ENCODE results near the gene NSMCE1.

The NSMCE1 gene

GRCh38 chr16:27228621-27229501 is 39.7 kb downstream of the NSMCE1 start:
- DNase-seq: no peak

DNA sequence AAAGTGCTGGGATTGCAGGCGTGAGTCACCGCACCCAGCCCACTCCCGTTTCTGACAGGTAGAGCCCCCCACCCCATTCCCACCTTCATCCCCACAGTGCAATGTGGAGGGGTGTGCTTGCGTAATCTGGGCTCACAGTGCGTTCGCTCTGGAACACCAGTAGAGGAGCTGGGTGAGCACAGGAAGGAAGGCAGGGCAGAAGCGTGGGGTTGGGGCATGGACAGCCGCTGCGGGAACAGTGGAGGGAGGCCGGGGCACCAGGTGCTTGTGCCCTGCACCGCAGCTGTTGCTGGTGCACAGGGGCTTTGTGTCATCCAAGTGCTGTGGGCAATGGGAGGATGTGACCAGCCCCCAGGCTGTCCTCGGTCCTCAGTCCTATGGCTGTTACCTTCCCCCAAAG is 40.5 kb downstream of the NSMCE1 start:
- no peak for DNase-seq

DNA sequence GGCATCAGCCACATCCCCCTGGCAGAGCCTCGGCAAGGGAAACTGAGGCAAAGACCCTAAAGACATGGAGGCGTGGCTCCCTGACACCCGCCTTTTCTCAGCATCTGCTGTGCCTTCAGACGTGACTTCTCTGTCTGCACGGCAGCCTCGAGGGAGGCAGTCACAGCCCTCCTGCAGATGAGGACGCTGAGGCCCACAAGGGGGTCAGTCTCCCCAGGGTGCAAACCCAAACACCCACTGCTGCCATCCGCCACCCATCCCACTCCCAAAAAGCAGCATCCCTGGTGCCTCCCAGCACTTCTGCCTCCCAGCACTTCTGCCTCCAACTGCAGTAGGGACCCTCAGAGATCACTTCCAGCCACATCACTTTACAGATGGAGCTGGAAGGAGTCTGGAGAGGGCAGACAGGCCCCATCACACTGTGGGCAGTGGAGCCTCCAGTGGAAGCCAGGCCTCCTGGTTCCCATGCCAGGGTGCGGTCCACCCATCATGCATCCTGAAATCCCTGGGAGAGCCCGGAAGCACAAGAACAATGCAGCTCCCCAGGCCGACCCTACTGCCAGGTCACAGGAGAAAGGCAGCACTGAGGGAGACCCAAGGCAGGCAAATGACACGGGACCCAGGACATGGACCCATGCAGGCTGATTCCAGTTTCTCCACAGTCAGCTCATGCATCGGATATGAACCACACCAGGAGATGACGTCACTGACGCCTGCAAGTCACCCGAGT is 41.4 kb downstream of the NSMCE1 start:
- DNase-seq: no peak

DNA sequence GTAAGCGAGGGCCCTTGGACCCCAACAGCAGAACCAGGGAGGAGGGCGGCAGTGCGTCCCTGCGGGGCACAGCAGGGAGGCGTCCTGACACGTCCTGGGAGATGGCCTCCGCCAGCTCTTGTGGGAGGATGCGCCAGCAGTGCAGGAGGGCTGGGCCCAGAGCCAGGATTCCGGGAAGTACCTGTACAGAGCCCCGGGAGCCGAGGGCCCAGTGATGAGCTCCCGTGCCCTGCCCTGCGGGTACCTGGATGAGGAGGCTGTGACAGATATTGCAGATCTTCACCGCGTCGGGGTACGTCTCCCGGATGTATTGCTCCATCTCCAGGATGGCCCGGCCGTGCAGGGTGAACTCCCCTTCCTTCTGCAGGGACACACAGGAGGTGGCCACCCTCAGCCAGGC is 42.1 kb downstream of the NSMCE1 start:
- DNase-seq: peak; percentile 82

GRCh38 chr16:27225536-27226360 is 42.8 kb downstream of the NSMCE1 start:
- DNase-seq: peak; percentile 79

GRCh38 chr16:27224741-27225300 is 43.8 kb downstream of the NSMCE1 start:
- DNase-seq: no peak

GRCh38 chr16:27224271-27224737 is 44.3 kb downstream of the NSMCE1 start:
- DNase-seq: no peak

GRCh38 chr16:27223701-27224100 is 44.9 kb downstream of the NSMCE1 start:
- DNase-seq: no peak

DNA sequence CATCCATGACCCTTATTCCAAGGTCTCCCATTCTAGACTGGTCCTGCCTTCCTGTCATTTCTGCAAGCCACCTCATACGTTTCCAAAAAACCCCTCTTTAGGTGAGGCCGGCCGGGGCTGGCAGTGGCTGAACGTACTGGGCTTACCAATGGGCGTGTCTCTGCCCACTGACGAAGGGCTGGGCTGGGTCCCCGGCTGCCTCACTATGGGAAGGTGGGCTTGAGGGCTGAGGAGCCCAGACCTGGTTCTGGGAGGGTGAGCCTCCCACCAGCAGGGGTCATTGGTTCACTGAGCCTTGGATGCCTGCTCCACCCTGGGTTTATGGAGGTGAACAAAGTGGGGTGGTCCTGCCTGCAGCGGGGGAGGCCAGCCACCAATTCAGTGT is 45.4 kb downstream of the NSMCE1 start:
- DNase-seq: no peak

DNA sequence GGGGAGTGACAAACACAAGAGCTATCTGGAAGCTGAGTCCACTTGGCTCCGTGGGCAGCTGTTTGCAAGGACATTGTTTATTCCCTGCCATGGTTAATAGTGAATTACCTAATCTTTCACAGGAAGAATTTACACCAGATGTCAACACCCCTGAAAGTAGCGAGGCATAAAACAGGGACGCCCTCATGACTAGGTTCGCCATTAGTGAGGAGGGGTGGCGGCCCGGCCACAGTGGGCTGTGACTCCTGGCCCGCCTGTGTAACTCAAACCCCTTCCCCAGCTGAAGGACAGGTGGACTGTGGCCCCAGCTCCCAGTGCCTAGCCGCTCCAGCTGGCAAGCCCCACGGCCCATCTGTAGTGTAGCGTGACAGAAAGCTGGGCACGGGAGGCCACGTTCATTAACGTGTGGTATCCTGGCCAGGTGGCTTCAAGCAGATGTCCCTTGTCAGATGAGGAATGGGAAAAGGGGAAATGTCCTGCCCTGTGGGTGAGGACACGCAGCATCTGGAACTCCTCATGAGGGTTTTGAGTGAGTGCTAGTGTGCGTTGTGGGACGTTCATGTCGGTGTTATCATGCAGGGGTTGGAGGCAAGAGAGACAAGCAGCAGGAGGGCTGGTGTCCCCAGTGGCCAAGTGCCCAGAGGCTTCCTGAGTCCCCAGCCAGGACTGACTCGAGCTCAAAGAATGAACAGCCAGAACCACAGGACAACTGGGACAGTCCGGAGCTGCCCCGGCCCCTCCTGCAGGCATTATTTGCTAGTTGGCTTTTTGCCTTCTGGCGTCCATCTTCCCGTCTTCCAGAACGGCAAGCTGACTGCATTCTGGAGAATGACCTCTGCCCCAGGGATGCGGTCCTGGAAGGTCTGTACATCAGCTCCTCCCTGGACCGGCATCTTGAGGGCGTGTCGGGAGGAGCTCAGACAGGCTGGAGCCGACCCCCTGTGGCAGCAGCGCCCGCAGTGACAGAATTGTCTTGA is 46.0 kb downstream of the NSMCE1 start:
- no peak for DNase-seq

GRCh38 chr16:27221576-27222248 is 46.9 kb downstream of the NSMCE1 start:
- DNase-seq: no peak

DNA sequence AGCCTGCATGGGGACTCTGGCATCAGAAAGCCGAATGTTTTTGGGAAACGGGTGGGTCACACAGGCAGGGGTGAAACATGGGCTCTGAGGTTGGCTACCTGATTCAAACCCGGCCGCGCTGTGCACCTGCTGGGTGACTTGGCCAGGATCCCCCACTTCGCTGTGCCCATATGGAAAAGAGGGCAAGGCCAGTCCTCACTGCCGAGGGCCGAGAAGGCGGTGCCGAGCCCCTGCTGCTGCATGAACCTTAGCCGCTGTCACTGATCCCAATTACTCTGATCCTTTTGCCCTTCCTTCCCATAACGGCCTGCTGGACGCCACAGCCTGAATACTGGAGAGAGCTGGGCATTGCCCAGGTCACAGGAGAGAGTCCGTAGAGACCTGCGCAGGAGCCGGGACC is 47.6 kb downstream of the NSMCE1 start:
- no peak for DNase-seq

GRCh38 chr16:27220527-27220926 is 48.0 kb downstream of the NSMCE1 start:
- no peak for DNase-seq

- DNase-seq: no peak
These were observed 48.5 kb downstream of the NSMCE1 start for GRCh38 chr16:27220120-27220519.

DNA sequence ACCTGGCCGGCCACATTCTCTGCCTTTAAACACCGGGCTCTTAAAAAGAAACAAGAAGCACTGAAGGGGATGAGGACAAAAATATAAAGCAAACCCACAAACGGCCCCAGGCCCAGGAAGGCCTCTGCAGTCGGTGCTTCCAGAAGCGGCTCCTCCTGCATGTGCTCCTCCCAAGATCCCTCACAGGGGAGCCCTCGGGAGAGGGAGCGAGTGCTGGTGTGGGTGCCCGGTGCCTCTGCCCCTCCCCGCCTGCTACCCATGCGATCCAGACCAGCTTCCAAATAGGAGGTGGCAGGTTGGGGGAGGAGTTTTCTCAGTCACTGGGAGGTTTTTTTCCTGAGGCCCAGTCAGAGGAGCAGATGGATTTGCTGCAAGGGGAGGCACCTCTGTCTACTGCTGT is 49.4 kb downstream of the NSMCE1 start:
- DNase-seq: no peak

DNA sequence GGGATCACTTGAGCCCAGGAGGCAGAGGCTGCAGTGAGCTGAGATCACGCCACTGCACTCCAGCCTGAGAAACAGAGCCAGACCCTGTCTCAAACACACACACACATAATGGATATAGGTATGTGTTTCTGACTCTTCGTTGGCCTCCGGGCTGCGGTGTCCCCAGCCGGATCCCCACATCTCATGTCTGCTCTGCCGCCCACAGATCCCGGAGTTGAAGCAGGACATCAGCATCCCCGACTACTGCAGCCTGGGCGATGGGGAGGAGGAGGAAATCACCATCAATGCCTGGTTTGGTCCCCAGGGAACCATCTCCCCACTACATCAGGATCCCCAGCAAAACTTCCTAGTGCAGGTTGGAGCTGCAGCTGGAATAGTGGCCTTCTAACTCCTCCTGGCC is 49.8 kb downstream of the NSMCE1 start:
- no peak for DNase-seq

DNA sequence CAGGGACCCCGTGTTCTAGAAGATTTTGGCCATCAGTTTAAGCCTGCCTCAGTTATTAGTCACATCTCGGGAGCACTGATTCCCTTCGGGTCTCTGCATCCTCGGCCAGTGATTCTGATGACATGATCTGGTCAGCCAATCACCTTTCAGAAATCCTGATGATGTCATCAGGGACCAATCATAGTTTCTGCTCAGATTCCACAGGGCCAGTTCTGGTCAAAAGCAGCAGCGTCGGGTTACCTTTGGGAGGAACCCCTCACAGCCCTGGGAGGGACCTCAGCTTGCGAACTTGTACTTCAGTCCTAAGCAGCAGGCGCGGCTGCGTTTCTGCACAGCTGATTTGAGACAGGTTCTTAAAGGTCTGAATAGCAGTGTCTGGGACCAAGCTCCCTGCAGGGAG is 51.3 kb downstream of the NSMCE1 start:
- DNase-seq: no peak

DNA sequence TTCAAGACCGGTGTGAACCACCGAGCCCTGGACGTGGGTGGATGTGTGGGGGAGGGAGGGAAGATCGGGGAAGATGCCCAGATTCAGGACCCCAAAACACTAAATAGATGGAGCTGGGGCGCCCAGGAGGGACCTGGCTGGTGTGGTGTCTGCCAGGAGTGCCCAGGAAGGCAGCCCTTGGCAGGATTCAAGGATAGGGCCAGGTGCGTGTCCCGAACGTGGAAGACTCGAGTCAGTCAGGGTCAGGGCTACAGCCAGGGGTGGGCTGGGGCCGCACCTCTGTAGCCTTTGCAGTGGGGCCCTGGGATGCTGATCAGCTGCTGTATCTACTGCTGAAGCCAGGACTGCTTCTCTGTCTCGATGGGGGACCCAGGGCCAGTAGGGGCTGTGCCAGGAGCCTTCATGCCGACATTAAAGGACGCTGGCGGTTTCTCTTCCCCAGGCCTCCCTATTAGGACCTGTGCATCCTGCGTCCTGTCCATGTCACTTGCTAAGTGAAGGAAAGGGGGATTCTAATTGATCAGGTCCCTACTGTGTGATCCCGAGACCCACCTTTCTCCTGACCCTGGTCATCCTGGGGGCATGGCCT is 52.2 kb downstream of the NSMCE1 start:
- DNase-seq: no peak

GRCh38 chr16:27215660-27216059 is 52.9 kb downstream of the NSMCE1 start:
- DNase-seq: no peak

DNA sequence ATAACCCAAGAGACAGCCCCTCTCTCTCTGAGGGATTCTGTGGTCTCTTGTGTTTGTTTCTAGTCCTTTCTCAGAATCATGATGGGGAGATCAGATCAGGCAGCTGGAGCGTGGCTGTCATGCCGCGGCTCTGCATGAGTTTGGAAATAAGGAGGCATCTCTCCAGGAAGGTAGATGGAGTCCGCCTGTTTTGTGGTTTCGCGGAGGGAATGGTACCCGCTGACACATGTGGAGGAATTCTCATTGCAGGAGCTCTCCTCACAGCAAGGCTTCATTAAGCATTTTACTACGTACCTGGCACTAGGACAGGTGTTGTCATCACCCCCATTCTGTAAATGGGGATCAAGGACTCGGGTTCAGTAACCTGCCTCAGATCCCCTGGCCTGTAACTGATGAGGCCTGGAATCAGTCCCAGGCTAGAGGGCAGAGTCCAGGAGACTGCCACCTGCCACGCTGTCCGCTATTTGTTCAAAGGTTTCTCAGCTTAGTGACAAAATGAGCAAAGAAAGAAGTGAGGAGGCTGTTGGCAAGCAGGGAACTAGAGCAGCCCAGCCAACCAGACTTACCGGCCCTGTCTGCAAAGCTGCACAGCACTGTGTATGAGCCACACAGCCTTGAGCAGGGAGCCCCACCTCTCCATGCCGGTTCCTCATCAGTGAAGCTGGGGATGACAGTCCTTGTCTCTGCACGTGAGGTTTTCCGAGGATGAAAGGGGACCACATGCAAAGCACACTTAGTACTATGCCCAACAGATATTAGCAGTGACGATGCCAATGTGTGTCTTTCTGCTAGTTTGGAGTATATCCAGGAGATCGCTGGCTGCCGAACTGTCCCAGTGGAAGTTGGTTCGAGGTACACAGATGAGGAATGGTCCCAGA is 54.2 kb downstream of the NSMCE1 start:
- no peak for DNase-seq
